Fibroblast of villous mesenchyme (primary cell): ENCODE results near the gene GAL3ST3. TPM values are rescaled to one million over a fixed set of nuclear protein-coding genes. Genes with fewer than 3 reads are reported as not detected.

ENCODE experiments used
- DNase-seq: peaks from one replicate; pipeline ENCODE4 v3.0.0-alpha.2; 2010; ENCODE audit warnings: low read depth
- H3K4me3 ChIP-seq: 2 replicates; pipeline ENCODE4 v1.5.1; 2011; ENCODE audit warnings: low read depth, mild to moderate bottlenecking, low read length
- CTCF ChIP-seq: IDR thresholded peaks from 2 replicates; pipeline ENCODE4 v1.5.1; 2012; ENCODE audit warnings: low read depth, mild to moderate bottlenecking, low read length; ENCODE audit not compliant: insufficient read depth
- total RNA-seq: library from RNA; depleted of rRNA; stranded (reverse); fragments of >200 nt; gene quantifications from 2 replicates; pipeline ENCODE4 v1.2.3, GENCODE V29; 2012

Gene GAL3ST3
- total RNA-seq, 1 donor = not detected

- no peak overlapping the region for H3K4me3 ChIP-seq
- no peak for TF ChIP-seq CTCF
- DNase-seq = no peak
Observed at GRCh38 chr11:66008095-66008467, 40.9 kb downstream of the GAL3ST3 start.

- H3K4me3 ChIP-seq = no peak overlapping the region
- TF ChIP-seq CTCF = no peak
- peak; percentile 11 for DNase-seq
Observed at GRCh38 chr11:66007201-66007634, 41.7 kb downstream of the GAL3ST3 start.

- no peak overlapping the region for H3K4me3 ChIP-seq
- TF ChIP-seq CTCF = no peak
- no peak for DNase-seq
Observed at GRCh38 chr11:66006891-66007176, 42.1 kb downstream of the GAL3ST3 start.

GRCh38 chr11:66006134-66006890 is 42.6 kb downstream of the GAL3ST3 start:
- TF ChIP-seq CTCF = no peak
- DNase-seq = no peak
- no peak overlapping the region for H3K4me3 ChIP-seq

- no peak for DNase-seq
- no peak overlapping the region for H3K4me3 ChIP-seq
- TF ChIP-seq CTCF = no peak
Observed at GRCh38 chr11:66004186-66004585, 44.8 kb downstream of the GAL3ST3 start.

- DNase-seq = no peak
- no peak for TF ChIP-seq CTCF
- peak overlapping the region; percentile 100 for H3K4me3 ChIP-seq
Observed at GRCh38 chr11:66003291-66003690, 45.7 kb downstream of the GAL3ST3 start.

- peak; percentile 43 for DNase-seq
- H3K4me3 ChIP-seq = peak overlapping the region; percentile 100
- peak; percentile 5 for TF ChIP-seq CTCF
Observed at GRCh38 chr11:66002648-66003225, 46.2 kb downstream of the GAL3ST3 start.
